OCI-LY7 (cell line): Measurements from ENCODE around the gene PSMC1. TPM values are rescaled to one million over a fixed set of nuclear protein-coding genes. Genes with fewer than 3 reads are reported as not detected.

ENCODE experiments used
- BruUV-seq: library from RNA; stranded (reverse); fragments of 400-500 nt; replicated peaks from 2 replicates; lab custom pipeline; 2021; lab: Mats Ljungman, UMichigan
- CTCF ChIA-PET: fragments of 300-600 bp; sonication (Branson Sonifier 250); formaldehyde crosslinking; loops from one replicate; lab custom pipeline; 2022; ENCODE audit warnings: antibody characterized with exemption; ENCODE audit not compliant: unreplicated experiment; lab: Charles Lee
- POLR2A ChIA-PET: fragments of 300-600 bp; sonication (Branson Sonifier 250); formaldehyde crosslinking; loops from one replicate; lab custom pipeline; 2022; ENCODE audit warnings: antibody characterized with exemption; lab: Charles Lee
- DNase-seq: peaks from one replicate; pipeline ENCODE4 v3.0.0-alpha.2; 2015; ENCODE audit warnings: low spot score
- H2AFZ ChIP-seq: fragments of 200-600 bp; sonication (generic), shearing (Covaris generic); 2 replicates; pipeline ENCODE4 v1.6.1; 2014; ENCODE audit warnings: mild to moderate bottlenecking, antibody characterized with exemption, low read length, moderate library complexity
- H3K27ac ChIP-seq: fragments of 200-600 bp; sonication (generic); 2 replicates; pipeline ENCODE4 v1.5.1; 2014; ENCODE audit warnings: mixed run types, low read depth, mild to moderate bottlenecking, moderate library complexity, low read length, inconsistent platforms; ENCODE audit not compliant: poor library complexity, severe bottlenecking
- H3K36me3 ChIP-seq: fragments of 200-600 bp; sonication (generic); 2 replicates; pipeline ENCODE4 v1.6.1; 2014; ENCODE audit warnings: mild to moderate bottlenecking, antibody characterized with exemption, low read length, moderate library complexity, mixed read lengths; ENCODE audit not compliant: insufficient read depth
- H3K4me1 ChIP-seq: fragments of 200-600 bp; sonication (generic); 2 replicates; pipeline ENCODE4 v1.5.1; 2014; ENCODE audit warnings: mild to moderate bottlenecking, low read length; ENCODE audit not compliant: insufficient read depth, poor library complexity, severe bottlenecking
- H3K4me2 ChIP-seq: fragments of 200-600 bp; sonication (generic); 2 replicates; pipeline ENCODE4 v1.6.1; 2014; ENCODE audit warnings: mild to moderate bottlenecking, low read length
- H3K4me3 ChIP-seq: fragments of 200-600 bp; sonication (generic); 2 replicates; pipeline ENCODE4 v1.5.1; 2014; ENCODE audit warnings: mild to moderate bottlenecking, low read depth, low read length; ENCODE audit not compliant: poor library complexity, severe bottlenecking
- H3K79me2 ChIP-seq: fragments of 200-600 bp; sonication (generic); 2 replicates; pipeline ENCODE4 v1.6.1; 2016; ENCODE audit warnings: low read depth, mild to moderate bottlenecking, low read length, moderate library complexity, mixed read lengths; ENCODE audit not compliant: insufficient read depth
- H3K9me2 ChIP-seq: fragments of 200-600 bp; sonication (generic); 2 replicates; pipeline ENCODE4 v1.6.1; 2016; ENCODE audit warnings: mild to moderate bottlenecking, low read length, mixed read lengths; ENCODE audit not compliant: insufficient read depth
- H3K9me3 ChIP-seq: fragments of 200-600 bp; sonication (generic); 2 replicates; pipeline ENCODE4 v1.6.1; 2014; ENCODE audit warnings: mild to moderate bottlenecking, mixed run types, low read length, mixed read lengths
- H4K20me1 ChIP-seq: fragments of 200-600 bp; sonication (generic); 2 replicates; pipeline ENCODE4 v1.6.1; 2014; ENCODE audit warnings: mild to moderate bottlenecking, antibody characterized with exemption, low read length, moderate library complexity, mixed read lengths; ENCODE audit not compliant: insufficient read depth
- CTCF ChIP-seq: fragments of 200-600 bp; sonication (generic); conservative IDR thresholded peaks from 2 replicates; pipeline ENCODE4 v1.5.1; 2014; ENCODE audit warnings: mild to moderate bottlenecking, antibody characterized with exemption, low read length, moderate library complexity, mixed read lengths
- EZH2phosphoT487 ChIP-seq: fragments of 200-600 bp; sonication (generic); IDR thresholded peaks from 2 replicates; pipeline ENCODE4 v1.6.1; 2018; ENCODE audit warnings: low read depth, borderline replicate concordance, mild to moderate bottlenecking, mixed run types, antibody characterized with exemption, low read length, moderate library complexity, mixed read lengths
- intact Hi-C: fragments of 100-400 bp; cut with micrococcal nuclease; formaldehyde crosslinking; loops from one replicate; pipeline ENCODE4 v1.10.0; 2022; ENCODE audit not compliant: unreplicated experiment
- total RNA-seq, 2 experiments: library from RNA; depleted of rRNA in 1 of 2; stranded (reverse); fragments of >200 nt in 1 of 2; shearing (Covaris generic) in 1 of 2; gene quantifications; 2 replicates each; pipeline ENCODE4 v1.2.3, GENCODE V29; 2014 to 2022

PSMC1 gene
- total RNA-seq, 2 experiments from 2014 or later, result 92.7 to 100 TPM

DNA sequence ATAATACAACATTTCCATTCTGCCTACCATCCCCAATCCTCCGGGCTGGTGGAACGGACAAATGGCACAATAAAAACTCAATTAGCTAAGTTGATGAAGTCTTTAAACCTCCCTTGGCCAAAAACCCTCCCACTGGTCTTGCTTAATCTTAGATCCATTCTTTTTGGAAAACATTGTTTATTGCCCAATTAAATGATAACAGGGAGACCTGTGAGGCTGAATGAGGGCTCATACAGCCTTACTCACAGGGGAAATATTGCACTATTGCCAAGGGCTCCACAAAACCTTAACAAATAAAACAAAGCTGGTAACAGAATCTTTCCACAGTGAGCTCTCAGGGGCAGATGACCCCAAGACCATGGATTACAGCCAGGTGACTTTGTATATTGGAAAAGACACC lies 7.8 kb upstream of the PSMC1 start:
- Histone ChIP-seq H3K4me3 (no peak overlapping the region), H3K36me3 (no peaks in the 10 kb centered on the region), H3K27ac (no peak overlapping the region), H4K20me1 (no peaks in the 10 kb centered on the region), H3K79me2 (no peaks in the 10 kb centered on the region), H3K4me1 (peaks cover 2% of the 10 kb centered on the region), H3K9me2 (no peaks in the 10 kb centered on the region), H2AFZ (no peak overlapping the region), H3K4me2 (no peak overlapping the region), H3K9me3 (peaks cover 8% of the 10 kb centered on the region; the same call in 1 of the 2 replicates)
- no TSS peak for BruUV-seq
- intact Hi-C loops, result no loop called here
- TF ChIP-seq EZH2phosphoT487, result no peak
- TF ChIP-seq CTCF, result no peak
- POLR2A ChIA-PET, result no interaction called here
- no peak for DNase-seq
- CTCF ChIA-PET, result no interaction called here

GRCh38 chr14:90253826-90254225 lies 2.5 kb upstream of the PSMC1 start:
- no TSS peak for BruUV-seq
- H2AFZ ChIP-seq, result peak overlapping the region; percentile 90
- H3K4me3 ChIP-seq, result peak overlapping the region; percentile 26
- no peaks in the 10 kb centered on the region for H3K9me2 ChIP-seq
- peaks cover 34% of the 10 kb centered on the region for H3K79me2 ChIP-seq
- peak overlapping the region; percentile 47; the same call in 1 of the 2 replicates for H3K4me2 ChIP-seq
- POLR2A ChIA-PET, result interaction anchor here (0.9 kb wide), 1 partner anchor 15 kb away, joined by 5 read pairs; no protein-coding TSS in a partner anchor
- H3K4me1 ChIP-seq, result peaks cover 28% of the 10 kb centered on the region
- CTCF ChIA-PET, result no interaction called here
- TF ChIP-seq EZH2phosphoT487 (no peak), CTCF (no peak)
- H3K27ac ChIP-seq, result peak overlapping the region; percentile 40
- peaks cover 8% of the 10 kb centered on the region; the same call in 1 of the 2 replicates for H3K9me3 ChIP-seq
- peaks cover 10% of the 10 kb centered on the region for H3K36me3 ChIP-seq
- DNase-seq, result peak; percentile 66
- intact Hi-C loops, result no loop called here
- 0 out of 2 replicates have a peak, but pooled peaks cover 5% of the 10 kb centered on the region for H4K20me1 ChIP-seq

DNA sequence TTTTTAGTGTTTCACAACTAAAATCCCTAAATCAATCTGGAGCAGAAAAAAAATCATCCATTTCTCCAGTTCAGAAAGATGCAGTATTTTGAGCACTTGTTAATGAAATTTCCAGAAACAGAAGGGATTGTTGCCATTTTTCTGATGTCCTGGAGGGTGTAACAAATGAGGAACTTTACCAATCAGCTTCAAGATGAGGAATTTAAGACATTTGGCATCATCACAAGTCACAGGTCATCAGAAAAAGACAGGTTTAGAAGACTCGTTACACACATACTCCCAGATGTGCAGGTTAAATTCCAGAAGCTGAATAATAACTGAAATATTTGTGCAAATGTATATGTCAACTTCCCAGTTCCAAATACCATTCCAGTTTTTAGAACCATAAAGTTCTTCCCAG lies 482 bp upstream of the PSMC1 start:
- DNase-seq, result no peak
- Histone ChIP-seq H3K9me2 (no peaks in the 10 kb centered on the region), H3K9me3 (peaks cover 8% of the 10 kb centered on the region; the same call in 1 of the 2 replicates), H3K36me3 (peaks cover 30% of the 10 kb centered on the region), H3K4me2 (peak overlapping the region; percentile 82), H4K20me1 (0 out of 2 replicates have a peak, but pooled peaks cover 5% of the 10 kb centered on the region), H3K79me2 (peaks cover 36% of the 10 kb centered on the region), H3K4me3 (peak overlapping the region; percentile 90), H3K4me1 (peaks cover 28% of the 10 kb centered on the region), H3K27ac (peak overlapping the region; percentile 53), H2AFZ (peak overlapping the region; percentile 99)
- BruUV-seq, result no TSS peak
- POLR2A ChIA-PET, result interaction anchor here (1.0 to 3.0 kb wide), 2 partner anchors 18 to 126 kb away, joined by 3 to 9 read pairs; no protein-coding TSS in a partner anchor
- intact Hi-C loops, result loop anchor here (5.0 kb wide), 2 partner anchors 76 to 141 kb away; partner anchors contain the start of genes CALM1 and NRDE2
- CTCF ChIA-PET, result interaction anchor here (1.4 kb wide), 1 partner anchor 317 kb away, joined by 3 read pairs; no protein-coding TSS in a partner anchor
- no peak for TF ChIP-seq CTCF
- no peak for TF ChIP-seq EZH2phosphoT487
